ENCODE results near the gene AHI1. TPM values are rescaled to one million over a fixed set of nuclear protein-coding genes. Genes with fewer than 3 reads are reported as not detected.

The AHI1 gene
- total RNA-seq (2014; rRNA removed; shearing (Covaris generic)): 5.1 and 9.1 TPM in 2 replicates

GRCh38 chr6:135497412-135498184 lies at the start of gene AHI1:
AHI1 (minus strand) TSS chr6:135497740; CDS start chr6:135492237, 5,503 bp downstream.
- DNase-seq (ENCODE audit: low spot score): peak; percentile 96

GRCh38 chr6:135546680-135547418 lies 49.3 kb upstream of the AHI1 start:
- no peak for DNase-seq (ENCODE audit: low spot score)

GRCh38 chr6:135546206-135546605 lies 48.7 kb upstream of the AHI1 start:
- no peak for DNase-seq (ENCODE audit: low spot score)

- DNase-seq (ENCODE audit: low spot score): no peak
These were observed 42.8 kb upstream of the AHI1 start for GRCh38 chr6:135540207-135540840.

- DNase-seq (ENCODE audit: low spot score): no peak
These were observed 40.3 kb upstream of the AHI1 start for GRCh38 chr6:135537741-135538301.

- peak; percentile 62 for DNase-seq (ENCODE audit: low spot score)
These were observed 38.5 kb upstream of the AHI1 start for GRCh38 chr6:135535989-135536414.

GRCh38 chr6:135534773-135535380 lies 37.3 kb upstream of the AHI1 start:
- no peak for DNase-seq (ENCODE audit: low spot score)

GRCh38 chr6:135532559-135532958 lies 35.0 kb upstream of the AHI1 start:
- no peak for DNase-seq (ENCODE audit: low spot score)

- no peak for DNase-seq (ENCODE audit: low spot score)
These were observed 34.5 kb upstream of the AHI1 start for GRCh38 chr6:135531954-135532490.

GRCh38 chr6:135530113-135530512 lies 32.6 kb upstream of the AHI1 start:
- DNase-seq (ENCODE audit: low spot score): no peak

GRCh38 chr6:135527960-135528249 lies 30.4 kb upstream of the AHI1 start:
- no peak for DNase-seq (ENCODE audit: low spot score)

- DNase-seq (ENCODE audit: low spot score): no peak
These were observed 29.8 kb upstream of the AHI1 start for GRCh38 chr6:135527116-135527959.

- no peak for DNase-seq (ENCODE audit: low spot score)
These were observed 28.1 kb upstream of the AHI1 start for GRCh38 chr6:135525594-135525993.

GRCh38 chr6:135522965-135523692 lies 25.6 kb upstream of the AHI1 start:
- no peak for DNase-seq (ENCODE audit: low spot score)

GRCh38 chr6:135521431-135521830 lies 23.9 kb upstream of the AHI1 start:
- no peak for DNase-seq (ENCODE audit: low spot score)

- no peak for DNase-seq (ENCODE audit: low spot score)
These were observed 23.2 kb upstream of the AHI1 start for GRCh38 chr6:135520781-135521180.

- DNase-seq (ENCODE audit: low spot score): no peak
These were observed 21.8 kb upstream of the AHI1 start for GRCh38 chr6:135519348-135519747.

GRCh38 chr6:135517527-135517926 lies 20.0 kb upstream of the AHI1 start:
- no peak for DNase-seq (ENCODE audit: low spot score)

- DNase-seq (ENCODE audit: low spot score): no peak
These were observed 17.2 kb upstream of the AHI1 start for GRCh38 chr6:135514706-135515105.

Data from HT-29 (cell line).